DMS153 (cell line): ENCODE results near the gene PNMA8B.

Source experiments
- DNase-seq: peaks from one replicate; lab custom pipeline; 2025; lab: John Stamatoyannopoulos, UW

The PNMA8B gene

GRCh38 chr19:46456930-46457329 is 38.7 kb downstream of the PNMA8B start:
- no peak for DNase-seq

GRCh38 chr19:46454244-46454643 is 41.4 kb downstream of the PNMA8B start:
- DNase-seq = no peak

GRCh38 chr19:46453661-46454060 is 42.0 kb downstream of the PNMA8B start:
- DNase-seq = no peak

GRCh38 chr19:46452186-46452585 is 43.5 kb downstream of the PNMA8B start:
- DNase-seq = no peak

GRCh38 chr19:46451352-46451751 is 44.3 kb downstream of the PNMA8B start:
- DNase-seq = no peak

- DNase-seq = no peak
Measured at GRCh38 chr19:46450737-46451136, 44.9 kb downstream of the PNMA8B start.

- DNase-seq = no peak
Measured at GRCh38 chr19:46449228-46449627, 46.4 kb downstream of the PNMA8B start.

GRCh38 chr19:46448601-46449000 is 47.1 kb downstream of the PNMA8B start:
- DNase-seq = no peak

GRCh38 chr19:46447824-46448223 is 47.8 kb downstream of the PNMA8B start:
- no peak for DNase-seq

GRCh38 chr19:46447006-46447405 is 48.7 kb downstream of the PNMA8B start:
- no peak for DNase-seq

- no peak for DNase-seq
Measured at GRCh38 chr19:46446021-46446420, 49.6 kb downstream of the PNMA8B start.

GRCh38 chr19:46442808-46443450 is 52.7 kb downstream of the PNMA8B start:
- no peak for DNase-seq

GRCh38 chr19:46441866-46442265 is 53.8 kb downstream of the PNMA8B start:
- no peak for DNase-seq
